ENCODE results near the gene DENND1C. TPM values are rescaled to one million over a fixed set of nuclear protein-coding genes. Genes with fewer than 3 reads are reported as not detected.

The DENND1C gene, protein sequence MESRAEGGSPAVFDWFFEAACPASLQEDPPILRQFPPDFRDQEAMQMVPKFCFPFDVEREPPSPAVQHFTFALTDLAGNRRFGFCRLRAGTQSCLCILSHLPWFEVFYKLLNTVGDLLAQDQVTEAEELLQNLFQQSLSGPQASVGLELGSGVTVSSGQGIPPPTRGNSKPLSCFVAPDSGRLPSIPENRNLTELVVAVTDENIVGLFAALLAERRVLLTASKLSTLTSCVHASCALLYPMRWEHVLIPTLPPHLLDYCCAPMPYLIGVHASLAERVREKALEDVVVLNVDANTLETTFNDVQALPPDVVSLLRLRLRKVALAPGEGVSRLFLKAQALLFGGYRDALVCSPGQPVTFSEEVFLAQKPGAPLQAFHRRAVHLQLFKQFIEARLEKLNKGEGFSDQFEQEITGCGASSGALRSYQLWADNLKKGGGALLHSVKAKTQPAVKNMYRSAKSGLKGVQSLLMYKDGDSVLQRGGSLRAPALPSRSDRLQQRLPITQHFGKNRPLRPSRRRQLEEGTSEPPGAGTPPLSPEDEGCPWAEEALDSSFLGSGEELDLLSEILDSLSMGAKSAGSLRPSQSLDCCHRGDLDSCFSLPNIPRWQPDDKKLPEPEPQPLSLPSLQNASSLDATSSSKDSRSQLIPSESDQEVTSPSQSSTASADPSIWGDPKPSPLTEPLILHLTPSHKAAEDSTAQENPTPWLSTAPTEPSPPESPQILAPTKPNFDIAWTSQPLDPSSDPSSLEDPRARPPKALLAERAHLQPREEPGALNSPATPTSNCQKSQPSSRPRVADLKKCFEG
- 0.17 TPM in 1 of 2 replicates, not detected in the other for polyA plus RNA-seq
- not detected in 2 replicates for polyA minus RNA-seq

DNA sequence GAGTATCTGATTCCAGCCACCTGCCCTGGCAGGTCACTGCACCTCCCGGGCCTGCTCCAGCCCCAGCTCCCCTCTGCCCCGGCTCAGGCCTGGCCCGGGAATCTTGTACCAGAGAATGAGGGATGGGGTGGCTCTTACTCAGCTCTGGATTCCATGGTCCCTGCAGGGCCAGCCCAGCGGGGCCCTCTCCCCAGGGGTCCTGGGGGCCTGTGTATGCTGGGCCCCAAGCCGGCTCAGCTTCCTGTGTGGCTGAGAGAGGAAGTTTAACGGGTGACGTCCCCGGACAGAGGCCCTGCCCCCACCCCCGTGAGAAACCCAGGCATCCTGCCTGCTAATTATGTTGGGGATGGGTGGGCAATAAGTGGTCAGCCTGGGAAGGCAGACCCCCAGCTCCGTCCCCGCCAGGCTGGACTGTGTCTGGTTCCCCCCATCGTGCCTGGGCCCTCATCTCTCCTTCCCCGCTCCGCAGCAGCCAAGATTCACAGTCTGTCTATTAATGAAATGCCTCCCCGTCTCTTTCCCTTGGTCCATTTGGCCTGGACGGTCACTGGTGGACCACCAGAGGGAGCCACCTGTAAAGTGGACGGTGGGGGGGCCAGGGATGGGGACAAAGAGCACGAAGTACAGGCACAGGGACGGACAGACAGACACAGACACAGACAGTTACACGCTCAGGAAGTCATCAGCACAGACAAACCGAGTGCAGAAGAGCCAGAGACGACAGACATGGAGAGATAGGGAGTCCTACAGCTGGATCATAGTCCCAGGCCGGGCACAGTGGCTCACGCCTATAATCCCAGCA lies at the start of gene DENND1C:
DENND1C (minus strand) TSS at position 247 of the 802 bp plus-strand sequence; CDS start at position 155, 92 bp downstream.
- TF ChIP-seq RAD21 (conservative IDR thresholded peaks at IDR 0.05): no peak
- no peak for TF ChIP-seq SMC3 (conservative IDR thresholded peaks at IDR 0.05; ENCODE audit: poor library complexity)
- TF ChIP-seq EP300 (conservative IDR thresholded peaks at IDR 0.05; ENCODE audit: poor library complexity, severe bottlenecking): no peak
- TF ChIP-seq MXI1 (conservative IDR thresholded peaks at IDR 0.05; ENCODE audit: poor library complexity, severe bottlenecking): no peak
- TF ChIP-seq, protein P1, sequence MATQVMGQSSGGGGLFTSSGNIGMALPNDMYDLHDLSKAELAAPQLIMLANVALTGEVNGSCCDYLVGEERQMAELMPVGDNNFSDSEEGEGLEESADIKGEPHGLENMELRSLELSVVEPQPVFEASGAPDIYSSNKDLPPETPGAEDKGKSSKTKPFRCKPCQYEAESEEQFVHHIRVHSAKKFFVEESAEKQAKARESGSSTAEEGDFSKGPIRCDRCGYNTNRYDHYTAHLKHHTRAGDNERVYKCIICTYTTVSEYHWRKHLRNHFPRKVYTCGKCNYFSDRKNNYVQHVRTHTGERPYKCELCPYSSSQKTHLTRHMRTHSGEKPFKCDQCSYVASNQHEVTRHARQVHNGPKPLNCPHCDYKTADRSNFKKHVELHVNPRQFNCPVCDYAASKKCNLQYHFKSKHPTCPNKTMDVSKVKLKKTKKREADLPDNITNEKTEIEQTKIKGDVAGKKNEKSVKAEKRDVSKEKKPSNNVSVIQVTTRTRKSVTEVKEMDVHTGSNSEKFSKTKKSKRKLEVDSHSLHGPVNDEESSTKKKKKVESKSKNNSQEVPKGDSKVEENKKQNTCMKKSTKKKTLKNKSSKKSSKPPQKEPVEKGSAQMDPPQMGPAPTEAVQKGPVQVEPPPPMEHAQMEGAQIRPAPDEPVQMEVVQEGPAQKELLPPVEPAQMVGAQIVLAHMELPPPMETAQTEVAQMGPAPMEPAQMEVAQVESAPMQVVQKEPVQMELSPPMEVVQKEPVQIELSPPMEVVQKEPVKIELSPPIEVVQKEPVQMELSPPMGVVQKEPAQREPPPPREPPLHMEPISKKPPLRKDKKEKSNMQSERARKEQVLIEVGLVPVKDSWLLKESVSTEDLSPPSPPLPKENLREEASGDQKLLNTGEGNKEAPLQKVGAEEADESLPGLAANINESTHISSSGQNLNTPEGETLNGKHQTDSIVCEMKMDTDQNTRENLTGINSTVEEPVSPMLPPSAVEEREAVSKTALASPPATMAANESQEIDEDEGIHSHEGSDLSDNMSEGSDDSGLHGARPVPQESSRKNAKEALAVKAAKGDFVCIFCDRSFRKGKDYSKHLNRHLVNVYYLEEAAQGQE (IDR thresholded peaks at IDR 0.05; ENCODE audit: borderline replicate concordance): no peak
- no peak for TF ChIP-seq TAF1 (IDR thresholded peaks at IDR 0.05; ENCODE audit: low read depth)
- TF ChIP-seq POLR2AphosphoS5 (IDR thresholded peaks at IDR 0.05): no peak
- TF ChIP-seq, protein P2, sequence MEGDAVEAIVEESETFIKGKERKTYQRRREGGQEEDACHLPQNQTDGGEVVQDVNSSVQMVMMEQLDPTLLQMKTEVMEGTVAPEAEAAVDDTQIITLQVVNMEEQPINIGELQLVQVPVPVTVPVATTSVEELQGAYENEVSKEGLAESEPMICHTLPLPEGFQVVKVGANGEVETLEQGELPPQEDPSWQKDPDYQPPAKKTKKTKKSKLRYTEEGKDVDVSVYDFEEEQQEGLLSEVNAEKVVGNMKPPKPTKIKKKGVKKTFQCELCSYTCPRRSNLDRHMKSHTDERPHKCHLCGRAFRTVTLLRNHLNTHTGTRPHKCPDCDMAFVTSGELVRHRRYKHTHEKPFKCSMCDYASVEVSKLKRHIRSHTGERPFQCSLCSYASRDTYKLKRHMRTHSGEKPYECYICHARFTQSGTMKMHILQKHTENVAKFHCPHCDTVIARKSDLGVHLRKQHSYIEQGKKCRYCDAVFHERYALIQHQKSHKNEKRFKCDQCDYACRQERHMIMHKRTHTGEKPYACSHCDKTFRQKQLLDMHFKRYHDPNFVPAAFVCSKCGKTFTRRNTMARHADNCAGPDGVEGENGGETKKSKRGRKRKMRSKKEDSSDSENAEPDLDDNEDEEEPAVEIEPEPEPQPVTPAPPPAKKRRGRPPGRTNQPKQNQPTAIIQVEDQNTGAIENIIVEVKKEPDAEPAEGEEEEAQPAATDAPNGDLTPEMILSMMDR (IDR thresholded peaks at IDR 0.05; ENCODE audit: poor library complexity, severe bottlenecking): no peak
- no peak for TF ChIP-seq EZH2 (IDR thresholded peaks at IDR 0.05; ENCODE audit: borderline replicate concordance, insufficient read depth, low read length, poor library complexity, severe bottlenecking)
- no peak within 1 kb of the TSS for H3K27ac ChIP-seq (ENCODE audit: low read length)
- no peaks in the 10 kb centered on the region for H3K9me2 ChIP-seq (ENCODE audit: insufficient read depth, low read length)
- H3K4me2 ChIP-seq (ENCODE audit: low read length): no peak within 1 kb of the TSS
- no peak within 1 kb of the TSS for H3K9ac ChIP-seq (ENCODE audit: low read length)
- H2AFZ ChIP-seq (ENCODE audit: low read depth, low read length): no peak within 1 kb of the TSS
- no peak within 1 kb of the TSS for H3K4me3 ChIP-seq (ENCODE audit: low read length)
- H3K27me3 ChIP-seq (ENCODE audit: insufficient read depth, low read depth, low read length): peaks cover under 1% of the 10 kb centered on the region
- no peaks in the 10 kb centered on the region for H3K9me3 ChIP-seq (ENCODE audit: low read length)
- H3K79me2 ChIP-seq (replicated peaks; ENCODE audit: insufficient read depth, low read length): no peaks in the 10 kb centered on the region
- no peaks in the 10 kb centered on the region for H3F3A ChIP-seq (ENCODE audit: insufficient read depth, low read length, poor library complexity, severe bottlenecking)
- no peaks in the 10 kb centered on the region for H4K20me1 ChIP-seq (ENCODE audit: insufficient read depth)
- no peaks in the 10 kb centered on the region for H3K36me3 ChIP-seq (ENCODE audit: insufficient read depth, low read length)
